ENCODE data around the gene AMIGO3.

Gene AMIGO3

GRCh38 chr3:49719214-49719884, at the start of gene AMIGO3:
TSS of gene AMIGO3 (minus strand) at chr3:49719684. CDS start at chr3:49719465, 219 bp downstream.
- TF ChIP-seq CTCF (IDR thresholded peaks at IDR 0.05; ENCODE audit: low read length, missing control alignments), result peak; percentile 48
- peak; percentile 89 for DNase-seq (ENCODE audit: low read depth)
- peak within 1 kb of the TSS; percentile 55 for H3K4me3 ChIP-seq (replicated peaks; ENCODE audit: low read depth, low read length)

- no peak overlapping the region for H3K4me3 ChIP-seq (replicated peaks; ENCODE audit: low read depth, low read length)
- no peak for TF ChIP-seq CTCF (IDR thresholded peaks at IDR 0.05; ENCODE audit: low read length, missing control alignments)
- no peak for DNase-seq (ENCODE audit: low read depth)
Measured at GRCh38 chr3:49763981-49764380, 44.5 kb upstream of the AMIGO3 start.

GRCh38 chr3:49761661-49762060, 42.2 kb upstream of the AMIGO3 start:
- H3K4me3 ChIP-seq (replicated peaks; ENCODE audit: low read depth, low read length), result no peak overlapping the region
- TF ChIP-seq CTCF (IDR thresholded peaks at IDR 0.05; ENCODE audit: low read length, missing control alignments), result no peak
- no peak for DNase-seq (ENCODE audit: low read depth)

- TF ChIP-seq CTCF (IDR thresholded peaks at IDR 0.05; ENCODE audit: low read length, missing control alignments), result no peak
Measured at GRCh38 chr3:49759226-49759625, 39.7 kb upstream of the AMIGO3 start.

GRCh38 chr3:49757197-49757596, 37.7 kb upstream of the AMIGO3 start:
- H3K4me3 ChIP-seq (replicated peaks; ENCODE audit: low read depth, low read length), result no peak overlapping the region
- TF ChIP-seq CTCF (IDR thresholded peaks at IDR 0.05; ENCODE audit: low read length, missing control alignments), result no peak
- no peak for DNase-seq (ENCODE audit: low read depth)

More at GRCh38 chr3:49759226-49759625, 39.7 kb upstream of the AMIGO3 start:
- peak; percentile 56 for DNase-seq (ENCODE audit: low read depth)
- H3K4me3 ChIP-seq (replicated peaks; ENCODE audit: low read depth, low read length), result no peak overlapping the region

GRCh38 chr3:49756036-49756435, 36.6 kb upstream of the AMIGO3 start:
- TF ChIP-seq CTCF (IDR thresholded peaks at IDR 0.05; ENCODE audit: low read length, missing control alignments), result no peak
- no peak overlapping the region for H3K4me3 ChIP-seq (replicated peaks; ENCODE audit: low read depth, low read length)
- no peak for DNase-seq (ENCODE audit: low read depth)

GRCh38 chr3:49754536-49754935, 35.1 kb upstream of the AMIGO3 start:
- no peak overlapping the region for H3K4me3 ChIP-seq (replicated peaks; ENCODE audit: low read depth, low read length)
- DNase-seq (ENCODE audit: low read depth), result no peak
- no peak for TF ChIP-seq CTCF (IDR thresholded peaks at IDR 0.05; ENCODE audit: low read length, missing control alignments)

Measured in fibroblast of pulmonary artery (primary cell).